ENCODE measurements around the gene STXBP3. TPM values are rescaled to one million over a fixed set of nuclear protein-coding genes. Genes with fewer than 3 reads are reported as not detected.

Gene STXBP3
- total and polyA plus RNA-seq, 9 donors = 26.5 to 53.5 (median 40.5) TPM

- Histone ChIP-seq H3K27me3 (no peaks in the 10 kb centered on the region), H3K4me3 (no peak within 1 kb of the TSS), H3K9me3 (no peaks in the 10 kb centered on the region), H3K4me1 (ENCODE audit: insufficient read depth) (no peaks in the 10 kb centered on the region), H3K27ac (no peak within 1 kb of the TSS), H3K36me3 (no peaks in the 10 kb centered on the region)
- DNase-seq = no peak
- intact Hi-C loops (cut with DNase I) = no loop called here
- WGBS, 3 donors = 30 to 41% (median 37%) methylated on average over 9 of the region's 9 CpGs
- TF ChIP-seq POLR2A (IDR thresholded peaks at IDR 0.05) (no peak), EP300 (IDR thresholded peaks at IDR 0.05) (no peak), CTCF (IDR thresholded peaks at IDR 0.05) (no peak)
Observed at GRCh38 chr1:108712606-108713150, 33.8 kb upstream of the STXBP3 start, which contains the start of gene FNDC7. TSS of gene FNDC7 (plus strand) at chr1:108712908. CDS start at chr1:108712934, 26 bp downstream.

GRCh38 chr1:108715932-108716331 lies 30.5 kb upstream of the STXBP3 start:
- TF ChIP-seq EP300 (IDR thresholded peaks at IDR 0.05) (no peak), CTCF (IDR thresholded peaks at IDR 0.05) (no peak), POLR2A (IDR thresholded peaks at IDR 0.05) (no peak)
- Histone ChIP-seq H3K4me3 (no peak overlapping the region), H3K27ac (no peak overlapping the region), H3K9me3 (no peaks in the 10 kb centered on the region), H3K4me1 (ENCODE audit: insufficient read depth) (no peaks in the 10 kb centered on the region), H3K27me3 (no peaks in the 10 kb centered on the region), H3K36me3 (no peaks in the 10 kb centered on the region)
- WGBS, 3 donors = 75 to 81% (median 80%) methylated on average over 5 of the region's 5 CpGs
- intact Hi-C loops (cut with DNase I) = no loop called here
- no peak for DNase-seq

GRCh38 chr1:108716437-108717230 lies 29.8 kb upstream of the STXBP3 start:
- intact Hi-C loops (cut with DNase I) = no loop called here
- H3K27me3 ChIP-seq = no peaks in the 10 kb centered on the region
- H3K4me1 ChIP-seq (ENCODE audit: insufficient read depth) = no peaks in the 10 kb centered on the region
- TF ChIP-seq POLR2A (IDR thresholded peaks at IDR 0.05) (no peak), CTCF (IDR thresholded peaks at IDR 0.05) (no peak), EP300 (IDR thresholded peaks at IDR 0.05) (no peak)
- no peak overlapping the region for H3K4me3 ChIP-seq
- no peak for DNase-seq
- H3K36me3 ChIP-seq = no peaks in the 10 kb centered on the region
- no peak overlapping the region for H3K27ac ChIP-seq
- H3K9me3 ChIP-seq = no peaks in the 10 kb centered on the region
- 59 to 75% (median 69%) methylated on average over 2 of the region's 2 CpGs for WGBS, 3 donors

GRCh38 chr1:108717774-108718316 lies 28.6 kb upstream of the STXBP3 start:
- intact Hi-C loops (cut with DNase I) = no loop called here
- 89 to 95% (median 90%) methylated on average over 9 of the region's 9 CpGs for WGBS, 3 donors
- DNase-seq = no peak
- no peaks in the 10 kb centered on the region for H3K9me3 ChIP-seq
- H3K27ac ChIP-seq = no peak overlapping the region
- TF ChIP-seq EP300 (IDR thresholded peaks at IDR 0.05) (no peak), POLR2A (IDR thresholded peaks at IDR 0.05) (no peak), CTCF (IDR thresholded peaks at IDR 0.05) (no peak)
- H3K27me3 ChIP-seq = no peaks in the 10 kb centered on the region
- no peak overlapping the region for H3K4me3 ChIP-seq
- no peaks in the 10 kb centered on the region for H3K4me1 ChIP-seq (ENCODE audit: insufficient read depth)
- no peaks in the 10 kb centered on the region for H3K36me3 ChIP-seq
